GM12878 (cell line): Measurements from ENCODE around the gene RIPK3. TPM values are rescaled to one million over a fixed set of nuclear protein-coding genes. Genes with fewer than 3 reads are reported as not detected.

Experiments used
- ELK1 ChIP-seq: IDR thresholded peaks from 2 replicates; pipeline ENCODE4 v1.6.1; 2012; ENCODE audit warnings: low read depth, low read length, improper control_type of control experiment
- ETV6 ChIP-seq, 2 experiments: fragments of 450-650 bp in 1 of 2; IDR thresholded peaks in 1 of 2; conservative IDR thresholded peaks in 1 of 2; 2 replicates each; pipeline ENCODE4 v1.6.1; 2014; ENCODE audit warnings: antibody characterized with exemption in 1 of 2, borderline replicate concordance in 1 of 2, low read depth in 1 of 2, mild to moderate bottlenecking in 1 of 2, moderate library complexity in 1 of 2
- MAX ChIP-seq: IDR thresholded peaks from 2 replicates; pipeline ENCODE4 v1.6.1; 2012; ENCODE audit warnings: low read depth, low read length, improper control_type of control experiment
- NFYB ChIP-seq: IDR thresholded peaks from 2 replicates; pipeline ENCODE4 v1.6.1; 2011; ENCODE audit warnings: low read depth, mild to moderate bottlenecking, low read length, improper control_type of control experiment, moderate library complexity; ENCODE audit not compliant: insufficient read depth
- REST ChIP-seq: IDR thresholded peaks from 2 replicates; pipeline ENCODE4 v1.6.1; 2012; ENCODE audit warnings: mild to moderate bottlenecking, low read depth, low read length
- ZNF622 ChIP-seq: fragments of 450-650 bp; IDR thresholded peaks from 2 replicates; pipeline ENCODE4 v1.6.1; 2017; ENCODE audit warnings: mild to moderate bottlenecking, inconsistent platforms
- polyA plus RNA-seq, 11 experiments: library from polyadenylated mRNA; depleted of rRNA in 4 of 11; unstranded in 6 of 11; stranded (reverse) in 5 of 11; fragments of >200 nt; fragmentation: Nextera tagmentation in 4 of 11; fragmentation: Illumina TruSeq in 1 of 11; extraction: Ambion mirVana in 4 of 11; extraction: Trizol in 1 of 11; gene quantifications; 1 replicate in 1 of 11; 2 replicates in 10 of 11; pipeline versions ENCODE4 v1.2.1 to v1.2.3, GENCODE V29; 2011 to 2016; ENCODE audit warnings: inconsistent platforms in 2 of 11, missing spikeins in 2 of 11, low read depth in 1 of 11
- total RNA-seq, 4 experiments: library from RNA; depleted of rRNA in 3 of 4; stranded (reverse); fragments of >200 nt in 3 of 4; fragmentation: Illumina TruSeq in 1 of 4; extraction: Trizol in 1 of 4; gene quantifications; 2 replicates each; pipeline versions ENCODE4 v1.2.1 to v1.2.3, GENCODE V29; 2013 to 2021
- TF ChIP-seq, protein P1 (sequence below): fragments of 450-650 bp; conservative IDR thresholded peaks from 2 replicates; pipeline ENCODE4 v1.6.1; 2017; ENCODE audit warnings: mild to moderate bottlenecking, moderate library complexity
- TF ChIP-seq, protein P2 (sequence below): IDR thresholded peaks from 2 replicates; pipeline ENCODE4 v1.6.1; 2011; ENCODE audit warnings: borderline replicate concordance, low read depth, mild to moderate bottlenecking, moderate library complexity, mixed read lengths, low read length; ENCODE audit not compliant: insufficient read depth; ENCODE audit errors: extremely low read length
- TF ChIP-seq, protein P3 (sequence below): fragments of 450-650 bp; IDR thresholded peaks from 2 replicates; pipeline ENCODE4 v1.6.1; 2017; ENCODE audit warnings: antibody characterized with exemption, mild to moderate bottlenecking, moderate library complexity
- TF ChIP-seq, protein P4 (sequence below): fragments of 450-650 bp; formaldehyde crosslinking; IDR thresholded peaks from 2 replicates; pipeline ENCODE4 v1.4.0; 2022; ENCODE audit warnings: mild to moderate bottlenecking, moderate library complexity

The RIPK3 gene
- total and polyA plus RNA-seq, 10 of the 15 experiments (the other 5 are each of a cell fraction or from before 2014, with no cell fraction given), result 2.0 to 13.6 (median 8.1) TPM

- no peak for TF ChIP-seq REST
- TF ChIP-seq, protein P1, sequence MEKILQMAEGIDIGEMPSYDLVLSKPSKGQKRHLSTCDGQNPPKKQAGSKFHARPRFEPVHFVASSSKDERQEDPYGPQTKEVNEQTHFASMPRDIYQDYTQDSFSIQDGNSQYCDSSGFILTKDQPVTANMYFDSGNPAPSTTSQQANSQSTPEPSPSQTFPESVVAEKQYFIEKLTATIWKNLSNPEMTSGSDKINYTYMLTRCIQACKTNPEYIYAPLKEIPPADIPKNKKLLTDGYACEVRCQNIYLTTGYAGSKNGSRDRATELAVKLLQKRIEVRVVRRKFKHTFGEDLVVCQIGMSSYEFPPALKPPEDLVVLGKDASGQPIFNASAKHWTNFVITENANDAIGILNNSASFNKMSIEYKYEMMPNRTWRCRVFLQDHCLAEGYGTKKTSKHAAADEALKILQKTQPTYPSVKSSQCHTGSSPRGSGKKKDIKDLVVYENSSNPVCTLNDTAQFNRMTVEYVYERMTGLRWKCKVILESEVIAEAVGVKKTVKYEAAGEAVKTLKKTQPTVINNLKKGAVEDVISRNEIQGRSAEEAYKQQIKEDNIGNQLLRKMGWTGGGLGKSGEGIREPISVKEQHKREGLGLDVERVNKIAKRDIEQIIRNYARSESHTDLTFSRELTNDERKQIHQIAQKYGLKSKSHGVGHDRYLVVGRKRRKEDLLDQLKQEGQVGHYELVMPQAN, result peak; percentile 89
- TF ChIP-seq ETV6 (conservative IDR thresholded peaks at IDR 0.05 in 1 of 2, IDR thresholded peaks at IDR 0.05 in 1 of 2; ENCODE audit: borderline replicate concordance in 1 of 2, low read depth in 1 of 2), result no peak
- TF ChIP-seq, protein P2, sequence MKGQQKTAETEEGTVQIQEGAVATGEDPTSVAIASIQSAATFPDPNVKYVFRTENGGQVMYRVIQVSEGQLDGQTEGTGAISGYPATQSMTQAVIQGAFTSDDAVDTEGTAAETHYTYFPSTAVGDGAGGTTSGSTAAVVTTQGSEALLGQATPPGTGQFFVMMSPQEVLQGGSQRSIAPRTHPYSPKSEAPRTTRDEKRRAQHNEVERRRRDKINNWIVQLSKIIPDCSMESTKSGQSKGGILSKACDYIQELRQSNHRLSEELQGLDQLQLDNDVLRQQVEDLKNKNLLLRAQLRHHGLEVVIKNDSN, result no peak
- peak; percentile 73 for TF ChIP-seq MAX
- TF ChIP-seq ELK1, result no peak
- TF ChIP-seq, protein P3, sequence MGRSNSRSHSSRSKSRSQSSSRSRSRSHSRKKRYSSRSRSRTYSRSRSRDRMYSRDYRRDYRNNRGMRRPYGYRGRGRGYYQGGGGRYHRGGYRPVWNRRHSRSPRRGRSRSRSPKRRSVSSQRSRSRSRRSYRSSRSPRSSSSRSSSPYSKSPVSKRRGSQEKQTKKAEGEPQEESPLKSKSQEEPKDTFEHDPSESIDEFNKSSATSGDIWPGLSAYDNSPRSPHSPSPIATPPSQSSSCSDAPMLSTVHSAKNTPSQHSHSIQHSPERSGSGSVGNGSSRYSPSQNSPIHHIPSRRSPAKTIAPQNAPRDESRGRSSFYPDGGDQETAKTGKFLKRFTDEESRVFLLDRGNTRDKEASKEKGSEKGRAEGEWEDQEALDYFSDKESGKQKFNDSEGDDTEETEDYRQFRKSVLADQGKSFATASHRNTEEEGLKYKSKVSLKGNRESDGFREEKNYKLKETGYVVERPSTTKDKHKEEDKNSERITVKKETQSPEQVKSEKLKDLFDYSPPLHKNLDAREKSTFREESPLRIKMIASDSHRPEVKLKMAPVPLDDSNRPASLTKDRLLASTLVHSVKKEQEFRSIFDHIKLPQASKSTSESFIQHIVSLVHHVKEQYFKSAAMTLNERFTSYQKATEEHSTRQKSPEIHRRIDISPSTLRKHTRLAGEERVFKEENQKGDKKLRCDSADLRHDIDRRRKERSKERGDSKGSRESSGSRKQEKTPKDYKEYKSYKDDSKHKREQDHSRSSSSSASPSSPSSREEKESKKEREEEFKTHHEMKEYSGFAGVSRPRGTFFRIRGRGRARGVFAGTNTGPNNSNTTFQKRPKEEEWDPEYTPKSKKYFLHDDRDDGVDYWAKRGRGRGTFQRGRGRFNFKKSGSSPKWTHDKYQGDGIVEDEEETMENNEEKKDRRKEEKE, result no peak
- TF ChIP-seq ZNF622, result no peak
- no peak for TF ChIP-seq NFYB
- TF ChIP-seq, protein P4, sequence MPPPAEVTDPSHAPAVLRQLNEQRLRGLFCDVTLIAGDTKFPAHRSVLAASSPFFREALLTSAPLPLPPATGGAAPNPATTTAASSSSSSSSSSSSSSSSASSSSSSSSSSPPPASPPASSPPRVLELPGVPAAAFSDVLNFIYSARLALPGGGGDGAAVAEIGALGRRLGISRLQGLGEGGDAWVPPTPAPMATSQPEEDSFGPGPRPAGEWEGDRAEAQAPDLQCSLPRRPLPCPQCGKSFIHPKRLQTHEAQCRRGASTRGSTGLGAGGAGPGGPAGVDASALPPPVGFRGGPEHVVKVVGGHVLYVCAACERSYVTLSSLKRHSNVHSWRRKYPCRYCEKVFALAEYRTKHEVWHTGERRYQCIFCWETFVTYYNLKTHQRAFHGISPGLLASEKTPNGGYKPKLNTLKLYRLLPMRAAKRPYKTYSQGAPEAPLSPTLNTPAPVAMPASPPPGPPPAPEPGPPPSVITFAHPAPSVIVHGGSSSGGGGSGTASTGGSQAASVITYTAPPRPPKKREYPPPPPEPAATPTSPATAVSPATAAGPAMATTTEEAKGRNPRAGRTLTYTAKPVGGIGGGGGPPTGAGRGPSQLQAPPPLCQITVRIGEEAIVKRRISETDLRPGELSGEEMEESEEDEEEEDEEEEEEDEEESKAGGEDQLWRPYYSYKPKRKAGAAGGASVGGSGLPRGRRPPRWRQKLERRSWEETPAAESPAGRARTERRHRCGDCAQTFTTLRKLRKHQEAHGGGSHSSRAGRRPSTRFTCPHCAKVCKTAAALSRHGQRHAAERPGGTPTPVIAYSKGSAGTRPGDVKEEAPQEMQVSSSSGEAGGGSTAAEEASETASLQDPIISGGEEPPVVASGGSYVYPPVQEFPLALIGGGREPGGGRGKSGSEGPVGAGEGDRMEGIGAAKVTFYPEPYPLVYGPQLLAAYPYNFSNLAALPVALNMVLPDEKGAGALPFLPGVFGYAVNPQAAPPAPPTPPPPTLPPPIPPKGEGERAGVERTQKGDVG, result no peak
These were observed 40.3 kb downstream of the RIPK3 start, which contains the start of the genes DHRS1 and NOP9 (continued) for GRCh38 chr14:24299255-24300191.
